ENCODE measurements around the gene EID2B.

The EID2B gene

DNA sequence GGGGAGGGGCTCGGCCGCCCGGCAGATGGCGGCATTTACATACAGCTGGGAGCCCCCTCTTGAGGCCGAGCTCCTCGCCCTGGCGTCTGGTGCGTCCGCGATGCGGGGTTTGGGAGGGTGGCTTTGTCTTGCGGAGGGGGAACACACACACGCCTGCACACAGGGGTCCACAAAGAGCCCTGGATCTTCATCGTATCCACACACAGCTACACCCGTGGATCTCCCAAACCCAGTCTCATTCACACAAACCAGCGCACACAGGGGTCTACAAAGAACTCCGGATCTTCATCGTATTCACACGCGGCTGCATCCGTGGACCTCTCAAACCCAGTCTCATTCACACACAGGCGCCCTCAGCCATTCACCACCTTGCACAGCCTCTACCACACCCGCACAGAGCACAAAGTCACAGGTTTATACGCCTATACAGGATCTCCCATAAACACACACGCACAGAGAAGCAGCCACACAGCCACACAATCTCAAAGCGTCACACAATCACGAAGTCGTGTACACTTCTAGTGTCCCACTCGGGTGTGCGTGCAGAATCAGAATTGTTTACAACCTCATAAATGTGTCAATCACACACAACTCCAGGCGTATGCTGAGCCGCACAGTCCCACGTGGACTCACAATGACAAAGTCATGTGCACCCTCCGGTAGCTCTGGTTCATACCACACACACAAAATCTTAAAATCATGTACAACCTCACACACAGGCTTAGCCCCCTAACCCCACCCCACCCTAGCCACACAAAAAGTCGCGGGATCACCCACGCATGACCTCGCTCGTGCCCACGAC, 34.5 kb downstream of the EID2B start:
- DNase-seq = peak; percentile 47

DNA sequence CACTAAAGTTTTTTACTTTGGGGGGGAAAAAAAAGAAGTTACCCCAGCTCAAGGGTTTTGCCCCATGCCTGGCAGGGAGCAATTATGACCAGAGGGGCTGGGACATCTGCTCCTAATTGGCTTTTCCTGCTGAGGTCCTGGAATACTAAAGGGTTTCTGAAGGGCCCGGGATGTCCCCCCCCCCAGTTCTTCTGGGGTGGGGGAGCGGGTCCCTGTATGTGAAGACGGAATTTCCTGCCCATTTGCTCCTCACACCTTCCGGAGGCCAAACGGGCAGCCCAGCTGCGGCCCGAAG, 35.0 kb downstream of the EID2B start:
- no peak for DNase-seq

DNA sequence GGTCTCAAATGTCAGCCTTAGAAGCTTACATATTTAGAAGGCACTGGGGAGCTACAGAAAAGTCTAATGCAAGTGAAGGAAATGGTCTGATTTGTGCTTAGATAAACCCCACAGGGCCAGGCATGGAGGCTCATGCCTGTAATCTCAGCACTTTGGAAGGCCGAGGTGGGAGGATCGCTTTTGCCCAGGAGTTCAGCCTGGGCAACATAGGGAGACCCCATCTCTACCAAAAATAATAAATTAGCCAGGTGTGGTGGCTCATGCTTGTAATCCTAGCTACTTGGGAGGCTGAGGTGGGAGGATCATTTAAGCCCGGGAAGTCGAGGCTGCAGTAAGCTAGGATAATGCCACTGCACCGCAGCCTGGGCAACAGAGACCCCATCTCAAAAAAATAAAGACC, 36.6 kb downstream of the EID2B start:
- DNase-seq = no peak

DNA sequence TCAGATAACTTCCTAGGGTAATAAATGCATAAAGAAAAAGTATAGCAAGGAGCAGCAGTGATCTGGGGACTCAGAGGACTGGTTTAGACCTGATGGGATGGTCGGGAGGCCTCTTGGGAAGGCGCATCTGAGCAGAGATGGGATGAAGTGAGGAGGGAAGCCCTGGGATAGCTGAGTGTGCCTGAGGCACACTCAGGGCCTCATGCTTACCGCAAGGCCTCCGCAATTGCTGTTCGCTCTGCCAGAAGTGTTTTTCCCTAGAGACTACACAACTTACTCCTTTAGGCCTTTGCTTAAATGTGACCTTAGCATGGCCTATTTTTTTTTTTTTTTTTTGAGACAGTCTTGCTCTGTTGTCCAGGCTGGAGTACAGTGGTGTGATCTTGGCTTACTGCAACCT, 38.0 kb downstream of the EID2B start:
- no peak for DNase-seq

DNA sequence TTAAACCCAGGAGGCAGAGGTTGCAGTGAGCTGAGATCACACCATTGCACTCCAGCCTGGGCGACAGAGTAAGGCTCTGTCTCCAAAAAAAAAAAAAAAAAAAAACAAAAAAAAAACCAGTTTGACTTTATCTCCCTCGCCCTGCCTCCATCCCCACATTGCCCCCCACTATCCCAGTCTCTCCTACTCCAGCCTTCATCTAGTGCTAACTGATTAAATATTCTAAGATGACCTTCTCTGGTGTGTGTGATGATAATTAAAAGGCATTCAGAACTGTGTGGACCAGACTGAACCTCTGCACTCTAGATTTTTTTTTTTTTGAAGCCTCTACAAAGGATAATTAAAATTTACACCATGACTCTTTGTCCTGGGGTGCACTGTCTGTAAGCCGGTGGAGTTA, 39.9 kb downstream of the EID2B start:
- no peak for DNase-seq

DNA sequence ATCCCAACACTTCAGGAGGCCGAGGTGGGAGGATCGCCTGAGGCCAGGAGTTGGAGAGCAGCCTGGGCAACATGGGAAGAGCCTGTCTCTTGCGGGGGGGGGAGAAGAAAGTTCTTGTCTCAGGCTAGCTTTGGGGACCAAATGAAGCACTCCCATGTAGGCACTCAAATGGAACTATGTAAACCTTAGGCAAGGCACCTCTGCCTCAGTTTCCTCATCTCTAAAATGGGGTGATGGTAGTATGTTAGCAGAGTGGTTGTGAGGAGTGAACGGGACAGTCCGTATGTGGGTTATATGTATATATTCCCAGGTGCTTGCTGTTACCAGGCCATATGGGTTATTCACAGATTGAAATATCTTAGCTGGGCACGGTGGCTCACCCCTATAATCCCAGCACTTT, 40.4 kb downstream of the EID2B start:
- no peak for DNase-seq

DNA sequence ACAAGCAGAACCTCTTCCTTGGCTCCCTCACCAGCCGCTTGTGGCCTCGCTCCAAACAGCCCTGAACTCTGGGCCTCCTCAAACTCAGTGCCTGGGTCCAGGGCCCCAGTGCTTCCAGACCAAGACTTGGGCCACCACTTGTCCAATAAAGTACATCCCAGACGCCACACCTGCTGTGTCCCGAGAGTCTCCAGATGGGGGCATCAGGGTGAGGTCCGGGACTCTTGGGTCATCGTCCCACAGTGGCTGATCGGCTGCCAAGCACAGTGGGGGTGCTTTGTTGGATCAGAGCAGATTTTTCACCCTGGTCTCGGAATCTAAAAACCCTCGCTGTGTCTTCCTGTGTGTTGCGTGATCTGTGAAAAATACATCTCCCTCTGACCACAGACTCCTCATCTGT, 42.9 kb downstream of the EID2B start:
- DNase-seq = no peak

DNA sequence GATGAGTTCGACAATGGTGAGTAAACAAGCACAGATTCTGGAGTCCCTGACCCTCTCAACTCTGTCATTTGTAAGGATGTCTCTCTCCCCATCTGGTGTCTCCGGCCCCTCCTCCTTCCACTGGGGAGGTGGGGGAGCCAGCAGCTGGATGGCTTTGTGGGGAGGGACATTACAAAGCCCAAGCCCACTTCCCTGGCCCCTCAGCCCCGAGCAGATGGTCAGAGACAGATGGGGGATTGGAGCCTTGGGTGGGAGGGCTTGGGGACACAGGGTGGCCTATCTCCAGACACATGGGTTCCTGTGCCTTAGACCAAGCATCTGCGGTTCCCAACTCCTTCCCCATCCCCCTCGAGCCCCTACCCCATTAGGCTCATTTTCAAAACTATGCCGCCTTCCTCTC, 49.5 kb downstream of the EID2B start:
- DNase-seq = no peak

DNA sequence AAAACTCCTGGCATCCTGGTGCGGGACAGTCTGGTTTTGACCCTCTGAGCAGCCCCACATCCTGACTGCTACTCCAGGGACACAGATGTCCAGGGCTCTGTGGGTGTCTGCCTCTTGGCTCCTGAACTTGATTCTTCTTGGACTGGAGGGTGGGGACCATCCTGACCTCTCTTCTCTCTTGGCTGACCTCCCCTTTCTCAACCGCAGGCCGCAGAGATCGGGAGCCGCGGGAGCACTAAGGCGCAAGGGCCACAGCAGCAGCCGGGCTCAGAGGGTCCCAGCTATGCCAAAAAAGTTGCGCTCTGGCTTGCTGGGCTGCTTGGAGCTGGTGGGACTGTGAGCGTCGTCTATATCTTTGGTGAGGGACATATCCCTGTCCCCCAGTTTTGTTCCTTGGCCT, 51.0 kb downstream of the EID2B start:
- DNase-seq = no peak

DNA sequence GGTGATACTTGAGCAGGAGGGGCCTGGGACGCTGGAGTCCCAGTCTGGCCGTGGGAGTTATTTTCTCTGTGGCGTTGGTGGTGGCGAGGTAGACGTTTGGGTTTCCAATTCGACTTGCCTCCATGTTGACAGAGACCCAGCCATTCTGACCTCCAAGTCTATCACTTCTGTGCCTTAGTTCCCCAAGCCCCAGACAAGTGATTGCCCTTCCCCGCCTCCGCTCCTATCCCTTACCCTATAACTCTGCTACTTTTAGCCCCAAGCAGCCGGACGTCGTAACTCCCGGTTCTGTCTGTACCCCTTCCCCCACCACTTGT, 51.5 kb downstream of the EID2B start:
- no peak for DNase-seq
